Tibial nerve (tissue), 3 donors: ENCODE measurements around the gene TUBA1A.

ENCODE experiments used
- POLR2A ChIP-seq, 2 donors: fragments of 450-650 bp; IDR thresholded peaks; one replicate each; pipeline ENCODE4 v1.6.1; 2017; ENCODE audit warnings: antibody characterized with exemption in 2 of 2, mild to moderate bottlenecking in 2 of 2, moderate library complexity in 2 of 2
- TF ChIP-seq, protein P1 (sequence below), 5 experiments: fragments of 200-600 bp in 3 of 5; fragments of 450-650 bp in 2 of 5; sonication (generic) in 3 of 5; IDR thresholded peaks; one replicate each; pipeline ENCODE4 v1.5.1; 2016 to 2019; ENCODE audit warnings: antibody characterized with exemption in 5 of 5, mild to moderate bottlenecking in 3 of 5, moderate library complexity in 2 of 5

DNA sequence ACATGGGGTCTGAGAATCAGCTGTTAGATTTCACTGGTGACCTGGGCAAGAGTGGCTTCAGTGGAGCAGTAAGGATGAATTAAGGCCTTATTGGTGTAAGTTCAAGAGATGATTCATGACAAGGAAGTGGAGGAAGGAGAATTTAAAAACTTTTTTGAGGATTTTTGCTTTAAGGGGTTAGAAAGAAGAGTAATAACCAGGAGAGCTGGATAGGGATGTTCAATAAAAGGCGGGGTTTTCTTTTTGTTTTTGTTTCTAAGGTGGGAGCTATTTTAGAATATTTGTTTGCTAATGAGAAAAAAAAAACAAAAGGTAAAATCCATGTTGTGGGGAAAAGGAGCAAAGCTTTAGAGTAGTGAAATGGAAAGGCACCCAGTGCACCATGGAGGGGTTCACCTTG is 42.5 kb downstream of the TUBA1A start:
- TF ChIP-seq, protein P1, sequence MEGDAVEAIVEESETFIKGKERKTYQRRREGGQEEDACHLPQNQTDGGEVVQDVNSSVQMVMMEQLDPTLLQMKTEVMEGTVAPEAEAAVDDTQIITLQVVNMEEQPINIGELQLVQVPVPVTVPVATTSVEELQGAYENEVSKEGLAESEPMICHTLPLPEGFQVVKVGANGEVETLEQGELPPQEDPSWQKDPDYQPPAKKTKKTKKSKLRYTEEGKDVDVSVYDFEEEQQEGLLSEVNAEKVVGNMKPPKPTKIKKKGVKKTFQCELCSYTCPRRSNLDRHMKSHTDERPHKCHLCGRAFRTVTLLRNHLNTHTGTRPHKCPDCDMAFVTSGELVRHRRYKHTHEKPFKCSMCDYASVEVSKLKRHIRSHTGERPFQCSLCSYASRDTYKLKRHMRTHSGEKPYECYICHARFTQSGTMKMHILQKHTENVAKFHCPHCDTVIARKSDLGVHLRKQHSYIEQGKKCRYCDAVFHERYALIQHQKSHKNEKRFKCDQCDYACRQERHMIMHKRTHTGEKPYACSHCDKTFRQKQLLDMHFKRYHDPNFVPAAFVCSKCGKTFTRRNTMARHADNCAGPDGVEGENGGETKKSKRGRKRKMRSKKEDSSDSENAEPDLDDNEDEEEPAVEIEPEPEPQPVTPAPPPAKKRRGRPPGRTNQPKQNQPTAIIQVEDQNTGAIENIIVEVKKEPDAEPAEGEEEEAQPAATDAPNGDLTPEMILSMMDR (IDR thresholded peaks at IDR 0.05), result no peak
- TF ChIP-seq POLR2A (IDR thresholded peaks at IDR 0.05), result no peak
